ENCODE measurements around the gene EFEMP2.
A peak's percentile ranks its signal among the peaks of the same experiment; 100 is the strongest.

EFEMP2 gene

DNA sequence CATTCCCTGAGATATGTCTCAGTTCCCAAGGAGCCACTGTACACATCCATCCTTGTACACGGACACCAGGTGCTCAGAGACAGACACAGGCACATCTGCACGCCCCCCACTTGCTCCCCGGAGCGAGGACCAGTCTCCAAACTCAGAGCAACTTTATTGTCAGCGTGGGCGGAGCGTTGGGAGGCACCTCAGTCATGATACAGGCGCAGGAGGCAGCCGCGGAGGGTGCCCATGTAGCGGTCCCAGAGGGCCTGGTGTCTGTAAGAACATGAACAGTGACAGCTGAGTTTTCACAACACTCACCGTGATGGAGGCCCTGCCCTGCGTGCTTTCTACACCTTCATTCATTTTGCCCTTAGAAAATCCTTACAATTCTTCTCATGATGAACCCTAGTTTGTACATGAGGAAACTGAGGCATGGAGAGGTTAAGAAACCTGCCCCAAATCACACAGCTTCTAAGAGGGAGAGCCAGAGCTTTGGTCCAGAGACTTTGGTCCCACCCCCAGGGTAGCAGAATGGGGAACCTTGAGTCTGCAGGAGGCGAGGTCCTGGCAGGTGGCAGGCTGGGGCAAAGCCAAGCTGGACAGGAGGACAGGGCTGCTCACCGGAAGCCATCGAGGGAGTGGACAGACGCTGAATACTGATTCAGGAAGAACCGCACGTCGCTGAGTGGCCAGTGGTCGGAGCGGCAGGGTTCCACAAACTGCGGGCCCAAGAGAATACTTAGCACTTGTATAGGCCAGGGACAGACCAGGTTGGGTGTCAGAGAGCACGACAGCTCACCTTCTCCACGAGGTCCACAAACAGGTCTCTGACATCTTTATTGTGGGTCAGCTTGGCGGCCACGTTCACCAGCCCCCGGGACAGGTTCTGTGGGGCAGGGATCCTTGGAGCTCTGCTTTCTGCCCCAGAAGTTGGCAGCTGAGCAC is 11.5 kb upstream of the EFEMP2 start:
- no peak overlapping the region for H3K9ac ChIP-seq (ENCODE audit: low read length in 2 of 2)
- peak overlapping the region in 1 of 2 donors; percentile 35 for H3K4me3 ChIP-seq (ENCODE audit: low read length in 2 of 2)
- H3K27ac ChIP-seq (ENCODE audit: low read length), result peak overlapping the region; percentile 11
- peaks cover 35% of the 10 kb centered on the region for H3K4me1 ChIP-seq (ENCODE audit: control insufficient read depth, insufficient read depth, low read length)
- H3K27me3 ChIP-seq (ENCODE audit: control insufficient read depth in 1 of 2, insufficient read depth in 2 of 2, low read length in 2 of 2), result no peaks in the 10 kb centered on the region
- H3K9me3 ChIP-seq (ENCODE audit: control insufficient read depth in 2 of 2, low read length in 2 of 2), result no peaks in the 10 kb centered on the region
- peaks cover 21 to 22% of the 10 kb centered on the region in 2 donors for H3K36me3 ChIP-seq (ENCODE audit: control insufficient read depth in 2 of 2, insufficient read depth in 2 of 2, low read length in 2 of 2)

DNA sequence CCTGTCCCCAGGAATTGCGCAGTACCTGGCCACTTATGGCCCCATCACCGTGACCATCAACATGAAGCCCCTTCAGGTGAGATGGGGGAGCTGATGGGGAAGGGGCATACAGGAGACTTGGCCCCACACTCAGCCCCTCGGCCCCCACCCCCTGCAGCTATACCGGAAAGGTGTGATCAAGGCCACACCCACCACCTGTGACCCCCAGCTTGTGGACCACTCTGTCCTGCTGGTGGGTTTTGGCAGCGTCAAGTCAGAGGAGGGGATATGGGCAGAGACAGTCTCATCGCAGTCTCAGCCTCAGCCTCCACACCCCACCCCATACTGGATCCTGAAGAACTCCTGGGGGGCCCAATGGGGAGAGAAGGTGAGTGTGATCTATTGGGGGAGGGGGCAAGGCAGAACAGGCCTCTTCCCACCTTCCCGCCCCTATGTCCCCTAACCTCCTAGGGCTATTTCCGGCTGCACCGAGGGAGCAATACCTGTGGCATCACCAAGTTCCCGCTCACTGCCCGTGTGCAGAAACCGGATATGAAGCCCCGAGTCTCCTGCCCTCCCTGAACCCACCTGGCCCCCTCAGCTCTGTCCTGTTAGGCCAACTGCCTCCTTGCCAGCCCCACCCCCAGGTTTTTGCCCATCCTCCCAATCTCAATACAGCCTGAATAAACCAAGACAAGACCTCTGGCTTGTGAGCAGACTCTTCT is 10.6 kb upstream of the EFEMP2 start:
- Histone ChIP-seq H3K27ac (ENCODE audit: low read length) (no peak overlapping the region), H3K4me1 (ENCODE audit: control insufficient read depth, insufficient read depth, low read length) (peaks cover 27% of the 10 kb centered on the region), H3K27me3 (ENCODE audit: control insufficient read depth in 1 of 2, insufficient read depth in 2 of 2, low read length in 2 of 2) (no peaks in the 10 kb centered on the region), H3K9ac (ENCODE audit: low read length in 2 of 2) (no peak overlapping the region), H3K4me3 (ENCODE audit: low read length in 2 of 2) (no peak overlapping the region), H3K9me3 (ENCODE audit: control insufficient read depth in 2 of 2, low read length in 2 of 2) (no peaks in the 10 kb centered on the region), H3K36me3 (ENCODE audit: control insufficient read depth in 2 of 2, insufficient read depth in 2 of 2, low read length in 2 of 2) (peaks cover 21 to 22% of the 10 kb centered on the region in 2 donors)

DNA sequence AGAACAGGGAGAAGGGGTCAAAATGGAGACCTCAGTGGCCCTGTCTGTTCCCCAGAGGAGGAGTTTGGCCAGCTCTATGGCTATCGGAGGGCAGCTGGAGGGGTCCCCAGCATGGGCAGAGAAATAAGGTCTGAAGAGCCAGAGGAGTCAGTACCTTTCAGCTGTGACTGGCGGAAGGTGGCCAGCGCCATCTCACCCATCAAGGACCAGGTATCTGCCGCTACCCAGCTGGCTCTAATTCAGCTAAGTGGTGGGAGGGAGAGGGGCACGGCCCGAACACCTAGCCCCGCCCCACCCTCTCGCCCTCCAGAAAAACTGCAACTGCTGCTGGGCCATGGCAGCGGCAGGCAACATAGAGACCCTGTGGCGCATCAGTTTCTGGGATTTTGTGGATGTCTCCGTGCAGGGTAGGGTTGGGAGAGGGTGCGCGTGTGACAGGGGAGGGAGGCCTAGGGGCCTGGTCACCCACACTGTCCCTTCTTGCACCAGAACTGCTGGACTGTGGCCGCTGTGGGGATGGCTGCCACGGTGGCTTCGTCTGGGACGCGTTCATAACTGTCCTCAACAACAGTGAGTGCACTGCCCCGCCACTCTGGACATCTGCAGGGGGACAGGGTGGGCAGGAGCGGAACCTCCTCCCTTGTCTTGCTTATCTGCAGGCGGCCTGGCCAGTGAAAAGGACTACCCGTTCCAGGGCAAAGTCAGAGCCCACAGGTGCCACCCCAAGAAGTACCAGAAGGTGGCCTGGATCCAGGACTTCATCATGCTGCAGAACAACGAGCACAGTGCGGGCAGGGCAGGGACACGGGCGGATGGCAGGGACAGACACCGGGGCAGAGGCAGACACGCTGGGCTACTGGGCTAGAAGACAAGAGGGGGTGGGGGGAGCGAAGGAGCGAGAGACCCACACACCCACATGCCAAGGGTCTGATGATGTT is 9.8 kb upstream of the EFEMP2 start:
- Histone ChIP-seq H3K27ac (ENCODE audit: low read length) (no peak overlapping the region), H3K4me3 (ENCODE audit: low read length in 2 of 2) (no peak overlapping the region), H3K4me1 (ENCODE audit: control insufficient read depth, insufficient read depth, low read length) (peaks cover 19% of the 10 kb centered on the region), H3K36me3 (ENCODE audit: control insufficient read depth in 2 of 2, insufficient read depth in 2 of 2, low read length in 2 of 2) (peaks cover 21 to 22% of the 10 kb centered on the region in 2 donors), H3K9ac (ENCODE audit: low read length in 2 of 2) (no peak overlapping the region), H3K27me3 (ENCODE audit: control insufficient read depth in 1 of 2, insufficient read depth in 2 of 2, low read length in 2 of 2) (no peaks in the 10 kb centered on the region), H3K9me3 (ENCODE audit: control insufficient read depth in 2 of 2, low read length in 2 of 2) (no peaks in the 10 kb centered on the region)

DNA sequence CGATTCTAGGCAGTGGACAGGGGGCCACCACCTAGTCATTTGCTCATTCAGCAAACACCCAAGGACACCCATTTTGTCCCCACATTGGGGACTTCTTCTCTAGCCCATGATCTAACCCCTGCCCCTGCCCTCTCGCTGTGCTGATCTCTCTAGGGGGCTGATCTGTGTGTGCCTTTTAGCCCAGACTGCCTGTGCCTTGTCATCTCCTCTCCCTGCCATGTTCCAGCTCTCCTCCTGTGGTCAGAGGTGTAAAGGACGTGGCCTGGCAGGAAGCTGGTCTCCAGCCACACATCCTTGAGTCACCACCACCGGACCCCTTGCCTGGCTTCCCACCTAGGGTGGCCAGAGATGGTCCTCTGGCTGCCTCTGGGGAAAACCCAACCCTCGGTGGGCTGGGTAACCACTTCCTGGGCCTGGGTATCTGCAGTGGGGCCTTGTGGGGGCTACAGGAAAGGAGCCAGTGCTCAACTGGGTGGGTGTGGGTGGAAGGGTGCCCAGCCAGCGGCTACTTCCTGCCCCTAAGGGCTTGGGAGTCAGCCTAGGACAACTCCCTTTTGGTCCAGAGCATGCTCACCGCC is 8.3 kb upstream of the EFEMP2 start:
- no peaks in the 10 kb centered on the region for H3K27me3 ChIP-seq (ENCODE audit: control insufficient read depth in 1 of 2, insufficient read depth in 2 of 2, low read length in 2 of 2)
- peaks cover 14 to 19% of the 10 kb centered on the region in 2 donors for H3K36me3 ChIP-seq (ENCODE audit: control insufficient read depth in 2 of 2, insufficient read depth in 2 of 2, low read length in 2 of 2)
- H3K27ac ChIP-seq (ENCODE audit: low read length), result no peak overlapping the region
- no peak overlapping the region for H3K9ac ChIP-seq (ENCODE audit: low read length in 2 of 2)
- peaks cover 14% of the 10 kb centered on the region for H3K4me1 ChIP-seq (ENCODE audit: control insufficient read depth, insufficient read depth, low read length)
- no peak overlapping the region for H3K4me3 ChIP-seq (ENCODE audit: low read length in 2 of 2)
- H3K9me3 ChIP-seq (ENCODE audit: control insufficient read depth in 2 of 2, low read length in 2 of 2), result no peaks in the 10 kb centered on the region

DNA sequence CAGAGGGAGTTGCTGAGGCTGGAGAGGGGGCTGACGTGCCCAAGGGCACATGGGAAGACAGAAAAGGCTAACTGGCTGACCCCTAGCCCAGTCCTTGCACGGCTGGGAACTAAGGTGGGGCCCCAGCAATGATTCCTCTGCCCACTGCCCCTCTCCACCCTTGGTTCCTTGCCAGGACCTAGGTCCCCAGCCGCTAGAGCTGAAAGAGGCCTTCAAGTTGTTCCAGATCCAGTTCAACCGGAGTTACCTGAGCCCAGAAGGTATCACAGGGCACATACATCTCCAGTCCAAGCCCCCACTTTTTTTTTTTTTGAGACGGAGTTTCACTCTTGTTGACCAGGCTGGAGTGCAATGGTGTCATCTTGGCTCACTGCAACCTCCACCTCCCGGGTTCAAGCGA is 7.4 kb upstream of the EFEMP2 start:
- H3K4me1 ChIP-seq (ENCODE audit: control insufficient read depth, insufficient read depth, low read length), result peaks cover 10% of the 10 kb centered on the region
- no peak overlapping the region for H3K4me3 ChIP-seq (ENCODE audit: low read length in 2 of 2)
- no peaks in the 10 kb centered on the region for H3K27me3 ChIP-seq (ENCODE audit: control insufficient read depth in 1 of 2, insufficient read depth in 2 of 2, low read length in 2 of 2)
- no peak overlapping the region for H3K27ac ChIP-seq (ENCODE audit: low read length)
- H3K9me3 ChIP-seq (ENCODE audit: control insufficient read depth in 2 of 2, low read length in 2 of 2), result no peaks in the 10 kb centered on the region
- peaks cover 14 to 16% of the 10 kb centered on the region in 2 donors for H3K36me3 ChIP-seq (ENCODE audit: control insufficient read depth in 2 of 2, insufficient read depth in 2 of 2, low read length in 2 of 2)
- H3K9ac ChIP-seq (ENCODE audit: low read length in 2 of 2), result no peak overlapping the region

DNA sequence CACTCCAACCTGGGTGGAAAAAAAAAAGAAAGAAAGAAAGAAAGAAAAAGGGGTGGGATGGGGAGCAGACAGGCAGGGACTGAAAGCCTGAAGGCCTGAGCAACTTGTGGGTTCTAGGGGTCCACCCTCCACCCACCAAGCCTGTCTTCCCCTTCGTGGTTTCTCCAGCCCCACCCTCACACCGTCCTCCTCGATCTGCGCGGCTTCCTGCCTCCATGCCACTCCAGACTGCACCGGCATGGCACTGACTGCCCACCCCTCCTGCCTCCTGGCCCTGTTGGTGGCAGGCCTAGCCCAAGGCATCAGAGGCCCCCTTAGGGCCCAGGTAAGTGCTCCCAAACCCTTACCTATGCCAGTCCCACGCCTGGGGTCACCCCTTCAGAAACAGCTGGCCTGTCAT is 7.0 kb upstream of the EFEMP2 start, which contains the start of gene CTSW:
TSS of gene CTSW (plus strand) at position 221 of the 400 bp plus-strand sequence. CDS start at position 239, 18 bp downstream.
- Histone ChIP-seq H3K9ac (ENCODE audit: low read length in 2 of 2) (no peak within 1 kb of the TSS), H3K4me1 (ENCODE audit: control insufficient read depth, insufficient read depth, low read length) (peaks cover 6% of the 10 kb centered on the region), H3K36me3 (ENCODE audit: control insufficient read depth in 2 of 2, insufficient read depth in 2 of 2, low read length in 2 of 2) (peaks cover 14 to 16% of the 10 kb centered on the region in 2 donors), H3K4me3 (ENCODE audit: low read length in 2 of 2) (no peak within 1 kb of the TSS), H3K9me3 (ENCODE audit: control insufficient read depth in 2 of 2, low read length in 2 of 2) (no peaks in the 10 kb centered on the region), H3K27ac (ENCODE audit: low read length) (no peak within 1 kb of the TSS), H3K27me3 (ENCODE audit: control insufficient read depth in 1 of 2, insufficient read depth in 2 of 2, low read length in 2 of 2) (no peaks in the 10 kb centered on the region)

DNA sequence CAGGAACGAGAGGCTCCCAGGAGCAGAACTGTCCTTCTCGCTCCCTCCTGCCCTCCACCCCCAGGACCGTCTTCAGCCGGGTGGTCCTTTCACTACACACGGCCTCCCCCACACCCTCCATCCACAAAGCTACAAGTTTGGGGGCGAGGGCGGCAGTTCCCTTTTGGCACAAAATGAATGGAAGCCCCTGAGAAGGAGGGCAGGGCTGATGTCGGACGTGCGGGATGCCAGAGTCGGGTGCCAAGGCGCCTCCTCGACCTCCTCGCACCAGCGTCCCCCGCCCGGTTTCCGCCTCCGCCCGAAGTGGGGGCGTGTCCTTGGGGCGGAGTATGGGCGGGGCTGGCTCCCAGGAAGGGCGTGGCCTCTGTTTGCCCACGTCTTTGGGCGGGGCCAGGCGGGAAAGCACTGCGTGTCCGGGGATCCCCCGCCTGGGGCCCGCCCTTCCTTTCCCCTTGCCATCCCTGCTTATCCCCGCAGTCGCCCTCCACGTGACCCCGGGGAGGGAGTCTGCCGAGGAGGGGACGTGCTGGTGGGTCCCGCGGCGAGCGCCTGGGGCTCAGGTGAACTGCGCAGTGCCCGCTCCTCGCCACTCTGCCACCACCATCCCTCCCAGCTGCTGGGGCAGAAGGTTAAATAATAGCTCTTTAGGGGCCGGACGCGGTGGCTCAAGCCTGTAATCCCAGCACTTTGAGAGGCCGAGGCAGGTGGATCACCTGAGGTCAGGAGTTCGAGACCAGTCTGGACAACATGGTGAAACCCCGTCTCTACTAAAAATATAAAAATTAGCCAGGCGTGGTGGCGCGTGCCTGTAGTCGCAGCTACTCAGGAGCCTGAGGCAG is 937 bp upstream of the EFEMP2 start:
- Histone ChIP-seq H3K9me3 (ENCODE audit: control insufficient read depth in 2 of 2, low read length in 2 of 2) (no peaks in the 10 kb centered on the region), H3K27ac (ENCODE audit: low read length) (peak overlapping the region; percentile 89), H3K4me3 (ENCODE audit: low read length in 2 of 2) (peak overlapping the region; percentile 77 to 88), H3K9ac (ENCODE audit: low read length in 2 of 2) (peak overlapping the region; percentile 74 to 89), H3K27me3 (ENCODE audit: control insufficient read depth in 1 of 2, insufficient read depth in 2 of 2, low read length in 2 of 2) (no peaks in the 10 kb centered on the region), H3K36me3 (ENCODE audit: control insufficient read depth in 2 of 2, insufficient read depth in 2 of 2, low read length in 2 of 2) (peaks cover 14 to 16% of the 10 kb centered on the region in 2 donors), H3K4me1 (ENCODE audit: control insufficient read depth, insufficient read depth, low read length) (peaks cover 39% of the 10 kb centered on the region)

DNA sequence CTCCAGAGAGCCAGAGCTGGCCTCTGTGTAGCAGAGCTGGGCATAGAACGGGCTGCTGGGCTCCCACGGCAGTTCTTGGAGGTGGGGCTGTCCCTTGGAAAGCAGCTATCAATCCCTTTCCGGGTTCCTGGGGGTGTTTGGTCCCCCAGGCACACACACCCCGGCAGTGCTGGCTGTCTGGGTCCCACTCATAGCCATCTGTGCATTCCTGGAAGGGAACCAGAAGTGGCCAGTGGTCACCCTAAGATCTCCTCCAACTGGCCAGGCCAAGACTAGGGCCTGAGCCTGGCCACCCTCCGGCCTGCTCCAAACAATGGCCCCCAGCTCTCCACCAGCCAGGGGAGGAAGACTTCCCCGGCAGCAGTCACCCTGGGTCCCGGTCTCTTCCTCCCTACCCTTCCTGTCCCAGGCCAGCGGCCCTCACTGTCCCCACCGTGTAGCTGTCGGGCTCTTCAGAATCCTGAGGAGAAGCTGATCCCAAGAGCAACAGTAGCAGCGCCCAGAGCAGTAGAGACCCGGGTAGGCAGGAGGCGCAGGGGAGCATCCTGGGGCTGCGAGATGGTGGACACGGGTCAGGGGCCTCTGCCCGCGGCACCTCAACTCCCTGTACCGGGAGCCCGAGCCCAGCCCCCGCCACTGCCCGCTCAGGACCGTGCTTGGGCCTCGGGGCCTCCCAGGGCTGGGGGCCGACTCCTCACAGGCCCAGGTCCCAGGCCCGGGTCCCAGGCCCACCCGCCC is 620 bp downstream of the EFEMP2 start:
- peak overlapping the region; percentile 73 to 88 for H3K4me3 ChIP-seq (ENCODE audit: low read length in 2 of 2)
- H3K4me1 ChIP-seq (ENCODE audit: control insufficient read depth, insufficient read depth, low read length), result peaks cover 44% of the 10 kb centered on the region
- H3K27ac ChIP-seq (ENCODE audit: low read length), result peak overlapping the region; percentile 89
- peak overlapping the region; percentile 88 to 89 for H3K9ac ChIP-seq (ENCODE audit: low read length in 2 of 2)
- H3K9me3 ChIP-seq (ENCODE audit: control insufficient read depth in 2 of 2, low read length in 2 of 2), result no peaks in the 10 kb centered on the region
- peaks cover 23 to 25% of the 10 kb centered on the region in 2 donors for H3K36me3 ChIP-seq (ENCODE audit: control insufficient read depth in 2 of 2, insufficient read depth in 2 of 2, low read length in 2 of 2)
- no peaks in the 10 kb centered on the region for H3K27me3 ChIP-seq (ENCODE audit: control insufficient read depth in 1 of 2, insufficient read depth in 2 of 2, low read length in 2 of 2)

Data from stomach smooth muscle (tissue), 2 donors.